Activated CD8-positive, alpha-beta memory T cell treated with anti-CD3 and anti-CD28 coated beads for 1 hour (primary cell): ENCODE results near the gene TTLL9.
A peak's percentile ranks its signal among the peaks of the same experiment; 100 is the strongest.

ENCODE experiments used
- DNase-seq, 2 donors: peaks; one replicate each; pipeline ENCODE4 v3.0.0-alpha.2; 2020; ENCODE audit warnings: low read depth in 1 of 2; ENCODE audit errors: extremely low read depth in 1 of 2

Gene TTLL9

GRCh38 chr20:31877684-31878083 is 7.2 kb downstream of the TTLL9 start:
- DNase-seq = no peak

- DNase-seq = peak; percentile 35 to 60
These were observed 8.9 kb downstream of the TTLL9 start for GRCh38 chr20:31879143-31879987.

GRCh38 chr20:31881945-31882344 is 11.5 kb downstream of the TTLL9 start:
- no peak for DNase-seq

- DNase-seq = no peak
These were observed 13.4 kb downstream of the TTLL9 start for GRCh38 chr20:31883829-31884228.

- DNase-seq = no peak
These were observed 20.2 kb downstream of the TTLL9 start for GRCh38 chr20:31890646-31891045.

- no peak for DNase-seq
These were observed 24.7 kb downstream of the TTLL9 start for GRCh38 chr20:31894980-31895675.

GRCh38 chr20:31896049-31896448 is 25.6 kb downstream of the TTLL9 start:
- no peak for DNase-seq

GRCh38 chr20:31897541-31897940 is 27.1 kb downstream of the TTLL9 start:
- DNase-seq = no peak

- DNase-seq = no peak
These were observed 31.2 kb downstream of the TTLL9 start for GRCh38 chr20:31901615-31902014.

- DNase-seq = no peak
These were observed 33.4 kb downstream of the TTLL9 start for GRCh38 chr20:31903627-31904386.

GRCh38 chr20:31906001-31906400 is 35.6 kb downstream of the TTLL9 start:
- DNase-seq = no peak

GRCh38 chr20:31907046-31907445 is 36.6 kb downstream of the TTLL9 start:
- DNase-seq = no peak

GRCh38 chr20:31908016-31908415 is 37.6 kb downstream of the TTLL9 start:
- no peak for DNase-seq

- DNase-seq = no peak
These were observed 38.0 kb downstream of the TTLL9 start for GRCh38 chr20:31908424-31908823.

GRCh38 chr20:31909253-31910070 is 39.0 kb downstream of the TTLL9 start:
- DNase-seq = no peak

GRCh38 chr20:31910071-31910803 is 39.8 kb downstream of the TTLL9 start:
- no peak for DNase-seq

- no peak for DNase-seq
These were observed 43.2 kb downstream of the TTLL9 start for GRCh38 chr20:31913431-31914157.

- DNase-seq = no peak
These were observed 43.7 kb downstream of the TTLL9 start for GRCh38 chr20:31914170-31914569.
